ENCODE data around the gene EFNA5. TPM values are rescaled to one million over a fixed set of nuclear protein-coding genes. Genes with fewer than 3 reads are reported as not detected.

EFNA5 gene
- total and polyA plus RNA-seq, 2 experiments from 2014 or later: 0.64 to 0.86 TPM

GRCh38 chr5:107669096-107670031 is 1.4 kb downstream of the EFNA5 start:
- WGBS, 2 experiments (ENCODE audit: low coverage in 1 of 2, low lambda C conversion rate in 2 of 2, missing lambda C conversion rate in 2 of 2): 3 to 4% methylated on average over 60 of the region's 60 CpGs
- H3K27ac ChIP-seq: no peak overlapping the region
- DNase-seq: peak; percentile 36

GRCh38 chr5:107668154-107669095 is 2.3 kb downstream of the EFNA5 start:
- Histone ChIP-seq H3K9ac (no peak overlapping the region), H3K4me3 (peak overlapping the region; percentile 78; the same call in 1 of the 2 replicates), H3K9me2 (ENCODE audit: insufficient read depth) (no peaks in the 10 kb centered on the region), H3K27ac (no peak overlapping the region), H3K4me2 (ENCODE audit: unreplicated experiment) (no peak overlapping the region), H3F3A (ENCODE audit: insufficient read depth) (no peaks in the 10 kb centered on the region), H3K79me2 (ENCODE audit: insufficient read depth) (no peaks in the 10 kb centered on the region), H3K36me3 (ENCODE audit: low read depth) (no peaks in the 10 kb centered on the region), H4K20me1 (ENCODE audit: insufficient read depth) (no peaks in the 10 kb centered on the region), H3K4me1 (ENCODE audit: insufficient read depth) (peaks cover 8% of the 10 kb centered on the region; the same call in 1 of the 2 replicates), H2AFZ (no peak overlapping the region), H3K27me3 (replicated peaks; ENCODE audit: insufficient read depth) (peaks cover 39% of the 10 kb centered on the region), H3K9me3 (ENCODE audit: low read depth) (no peaks in the 10 kb centered on the region)
- TF ChIP-seq EZH2 (IDR thresholded peaks at IDR 0.05; ENCODE audit: insufficient read depth, poor library complexity, severe bottlenecking) (peak; percentile 35), EZH2phosphoT487 (IDR thresholded peaks at IDR 0.05; ENCODE audit: insufficient read depth, low read depth) (no peak)
- DNase-seq: peak; percentile 2
- WGBS, 2 experiments (ENCODE audit: low coverage in 1 of 2, low lambda C conversion rate in 2 of 2, missing lambda C conversion rate in 2 of 2): 30% methylated on average over 11 of the region's 11 CpGs
- in situ Hi-C loops (cut with MboI): no loop called here

More at GRCh38 chr5:107669096-107670031, 1.4 kb downstream of the EFNA5 start:
- Histone ChIP-seq H3K9ac (no peak overlapping the region), H3K79me2 (ENCODE audit: insufficient read depth) (no peaks in the 10 kb centered on the region), H3K4me3 (peak overlapping the region; percentile 78), H3F3A (ENCODE audit: insufficient read depth) (no peaks in the 10 kb centered on the region), H3K4me1 (ENCODE audit: insufficient read depth) (peaks cover 8% of the 10 kb centered on the region; the same call in 1 of the 2 replicates), H3K27me3 (replicated peaks; ENCODE audit: insufficient read depth) (peaks cover 39% of the 10 kb centered on the region), H4K20me1 (ENCODE audit: insufficient read depth) (no peaks in the 10 kb centered on the region), H3K9me3 (ENCODE audit: low read depth) (no peaks in the 10 kb centered on the region), H3K4me2 (ENCODE audit: unreplicated experiment) (peak overlapping the region; percentile 96), H3K36me3 (ENCODE audit: low read depth) (no peaks in the 10 kb centered on the region), H3K9me2 (ENCODE audit: insufficient read depth) (no peaks in the 10 kb centered on the region), H2AFZ (peak overlapping the region; percentile 79)
- in situ Hi-C loops (cut with MboI): no loop called here
- TF ChIP-seq EZH2 (IDR thresholded peaks at IDR 0.05; ENCODE audit: insufficient read depth, poor library complexity, severe bottlenecking) (peak; percentile 51), EZH2phosphoT487 (IDR thresholded peaks at IDR 0.05; ENCODE audit: insufficient read depth, low read depth) (no peak)

GRCh38 chr5:107666051-107666655 is 4.6 kb downstream of the EFNA5 start:
- H3K9me2 ChIP-seq (ENCODE audit: insufficient read depth): no peaks in the 10 kb centered on the region
- in situ Hi-C loops (cut with MboI): no loop called here
- WGBS, 2 experiments (ENCODE audit: low coverage in 1 of 2, low lambda C conversion rate in 2 of 2, missing lambda C conversion rate in 2 of 2): 56 to 57% methylated on average over 3 of the region's 3 CpGs
- no peak overlapping the region for H3K4me3 ChIP-seq
- TF ChIP-seq EZH2 (IDR thresholded peaks at IDR 0.05; ENCODE audit: insufficient read depth, poor library complexity, severe bottlenecking) (no peak), EZH2phosphoT487 (IDR thresholded peaks at IDR 0.05; ENCODE audit: insufficient read depth, low read depth) (no peak)
- H3K36me3 ChIP-seq (ENCODE audit: low read depth): no peaks in the 10 kb centered on the region
- H4K20me1 ChIP-seq (ENCODE audit: insufficient read depth): no peaks in the 10 kb centered on the region
- no peaks in the 10 kb centered on the region for H3K4me1 ChIP-seq (ENCODE audit: insufficient read depth)
- no peak overlapping the region for H3K27ac ChIP-seq
- no peak for DNase-seq
- H3K9me3 ChIP-seq (ENCODE audit: low read depth): no peaks in the 10 kb centered on the region
- no peak overlapping the region for H3K4me2 ChIP-seq (ENCODE audit: unreplicated experiment)
- peaks cover 39% of the 10 kb centered on the region for H3K27me3 ChIP-seq (replicated peaks; ENCODE audit: insufficient read depth)
- H3K79me2 ChIP-seq (ENCODE audit: insufficient read depth): no peaks in the 10 kb centered on the region
- H2AFZ ChIP-seq: no peak overlapping the region
- H3K9ac ChIP-seq: no peak overlapping the region
- no peaks in the 10 kb centered on the region for H3F3A ChIP-seq (ENCODE audit: insufficient read depth)
